HEK293T (cell line): ENCODE results near the gene FARP1.

Source experiments
- CTCF ChIA-PET: fragments of 350-600 bp; formaldehyde crosslinking; extraction: SDS; loops from one replicate; lab custom pipeline; 2021; ENCODE audit warnings: antibody characterized with exemption, inconsistent platforms; lab: Yijun Ruan, JAX
- POLR2A ChIA-PET: fragments of 350-600 bp; formaldehyde crosslinking; extraction: SDS; loops from one replicate; lab custom pipeline; 2020; ENCODE audit warnings: antibody characterized with exemption, inconsistent platforms; lab: Yijun Ruan, JAX
- DNase-seq: peaks from one replicate; pipeline ENCODE4 v3.0.0; 2012; ENCODE audit warnings: mixed read lengths; ENCODE audit errors: extremely low spot score
- ARNT ChIP-seq: fragments of 450-650 bp; IDR thresholded peaks from 2 replicates; pipeline ENCODE4 v1.6.1; 2017; ENCODE audit warnings: mild to moderate bottlenecking
- BHLHE40 ChIP-seq: fragments of 450-650 bp; IDR thresholded peaks from 2 replicates; pipeline ENCODE4 v1.6.1; 2016; ENCODE audit warnings: mild to moderate bottlenecking, moderate library complexity, borderline replicate concordance
- CTBP1 ChIP-seq: fragments of 450-650 bp; IDR thresholded peaks from 2 replicates; pipeline ENCODE4 v1.6.1; 2016; ENCODE audit warnings: borderline replicate concordance
- ELF4 ChIP-seq: fragments of 450-650 bp; IDR thresholded peaks from 2 replicates; pipeline ENCODE4 v1.6.1; 2017; ENCODE audit warnings: antibody characterized with exemption
- FOXA1 ChIP-seq: fragments of 450-650 bp; IDR thresholded peaks from 2 replicates; pipeline ENCODE4 v1.6.1; 2016; ENCODE audit warnings: mild to moderate bottlenecking
- FOXK2 ChIP-seq: fragments of 450-650 bp; IDR thresholded peaks from 2 replicates; pipeline ENCODE4 v1.6.1; 2016; ENCODE audit warnings: mild to moderate bottlenecking
- FOXM1 ChIP-seq: fragments of 450-650 bp; IDR thresholded peaks from 2 replicates; pipeline ENCODE4 v1.6.1; 2017; ENCODE audit warnings: mild to moderate bottlenecking, borderline replicate concordance
- HDGF ChIP-seq: fragments of 450-650 bp; IDR thresholded peaks from 2 replicates; pipeline ENCODE4 v1.6.1; 2017; ENCODE audit warnings: antibody characterized with exemption, borderline replicate concordance
- L3MBTL2 ChIP-seq: fragments of 450-650 bp; conservative IDR thresholded peaks from 2 replicates; pipeline ENCODE4 v1.6.1; 2016; ENCODE audit warnings: mild to moderate bottlenecking
- LEF1 ChIP-seq: fragments of 450-650 bp; IDR thresholded peaks from 2 replicates; pipeline ENCODE4 v1.6.1; 2017; ENCODE audit warnings: mild to moderate bottlenecking, borderline replicate concordance
- NFRKB ChIP-seq: fragments of 450-650 bp; IDR thresholded peaks from 2 replicates; pipeline ENCODE4 v1.6.1; 2016; ENCODE audit warnings: mild to moderate bottlenecking, moderate library complexity
- PKNOX1 ChIP-seq: fragments of 450-650 bp; IDR thresholded peaks from 2 replicates; pipeline ENCODE4 v1.6.1; 2016
- SP1 ChIP-seq: fragments of 450-650 bp; IDR thresholded peaks from 2 replicates; pipeline ENCODE4 v1.6.1; 2017
- SUZ12 ChIP-seq: fragments of 450-650 bp; IDR thresholded peaks from 2 replicates; pipeline ENCODE4 v1.6.1; 2016; ENCODE audit warnings: mild to moderate bottlenecking
- TARDBP ChIP-seq: fragments of 450-650 bp; IDR thresholded peaks from 2 replicates; pipeline ENCODE4 v1.6.1; 2016
- ZNF384 ChIP-seq: fragments of 450-650 bp; IDR thresholded peaks from 2 replicates; pipeline ENCODE4 v1.6.1; 2016

Gene FARP1

DNA sequence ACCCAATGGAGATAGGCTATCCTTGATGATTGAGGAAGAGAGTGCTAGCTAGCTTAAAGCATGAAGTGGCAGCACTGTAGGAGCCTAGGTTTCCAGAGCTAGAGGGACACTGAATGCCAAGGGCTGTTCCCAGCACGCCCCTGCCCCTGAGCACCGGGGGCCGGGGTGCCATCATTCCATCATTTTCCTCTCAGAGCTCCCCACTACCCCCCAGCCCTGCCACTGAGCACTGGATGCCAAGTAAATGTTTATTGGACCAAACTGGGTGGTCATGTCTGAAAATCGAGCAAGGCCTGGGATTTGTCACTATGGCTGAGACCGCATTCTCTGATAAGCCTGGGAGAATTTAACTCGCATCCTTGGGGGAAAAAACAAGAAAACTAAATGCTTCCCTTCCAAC, 291.2 kb downstream of the FARP1 start:
- TF ChIP-seq HDGF (no peak), PKNOX1 (no peak), FOXA1 (no peak), ARNT (no peak), ZNF384 (no peak)
- CTCF ChIA-PET: no interaction called here
- DNase-seq: no peak
- POLR2A ChIA-PET: no interaction called here

- POLR2A ChIA-PET: no interaction called here
- TF ChIP-seq FOXM1: no peak
- no peak for TF ChIP-seq SUZ12
- no peak for TF ChIP-seq PKNOX1
- no peak for TF ChIP-seq SP1
- TF ChIP-seq HDGF: no peak
- TF ChIP-seq ARNT: no peak
- TF ChIP-seq CTBP1: no peak
- TF ChIP-seq FOXK2: no peak
- no peak for TF ChIP-seq NFRKB
- TF ChIP-seq ZNF384: no peak
- no peak for TF ChIP-seq ELF4
- TF ChIP-seq L3MBTL2: no peak
- TF ChIP-seq FOXA1: no peak
- TF ChIP-seq LEF1: no peak
- no peak for TF ChIP-seq TARDBP
- no peak for TF ChIP-seq BHLHE40
- no peak for DNase-seq
- CTCF ChIA-PET: no interaction called here
Observed at GRCh38 chr13:98435376-98435775, 292.5 kb downstream of the FARP1 start.

DNA sequence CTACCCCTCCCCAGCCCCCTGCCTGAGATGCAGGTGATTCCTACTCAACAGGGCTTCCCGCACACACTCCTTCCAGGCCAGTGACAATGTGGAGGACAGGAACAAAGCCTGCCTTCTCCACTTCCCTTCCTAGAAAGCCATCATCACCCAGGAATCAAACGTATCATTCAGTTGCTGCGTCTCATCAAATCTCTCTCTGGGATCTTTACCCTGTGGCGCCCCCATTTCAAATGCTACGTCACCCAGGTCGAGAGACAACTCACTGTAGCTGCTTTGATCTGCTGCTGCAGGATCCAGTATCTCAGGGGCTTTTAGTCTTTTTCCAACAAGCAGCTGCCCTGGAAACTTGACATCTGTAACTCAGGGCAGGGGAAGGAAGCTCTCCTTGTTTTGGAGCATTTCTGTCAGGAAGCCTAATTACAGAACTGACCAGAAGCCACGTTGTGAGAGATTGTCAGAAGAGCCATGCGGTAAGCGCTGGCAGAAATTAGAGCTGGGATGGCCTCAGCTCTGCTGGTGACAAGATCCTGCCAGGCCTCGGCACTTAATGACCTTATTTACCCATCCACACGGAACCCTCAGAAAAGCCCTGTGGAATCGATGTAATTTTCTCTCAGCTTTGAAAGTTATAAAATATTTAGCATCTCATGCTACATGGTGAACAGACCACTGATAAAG, 293.5 kb downstream of the FARP1 start:
- no peak for DNase-seq
- POLR2A ChIA-PET: no interaction called here
- TF ChIP-seq FOXK2: no peak
- no peak for TF ChIP-seq ARNT
- no peak for TF ChIP-seq FOXA1
- TF ChIP-seq CTBP1: no peak
- no peak for TF ChIP-seq TARDBP
- CTCF ChIA-PET: no interaction called here

- TF ChIP-seq ZNF384: no peak
- no peak for TF ChIP-seq FOXA1
- TF ChIP-seq L3MBTL2: no peak
- no peak for TF ChIP-seq ARNT
- no peak for TF ChIP-seq SP1
- TF ChIP-seq FOXM1: no peak
- no peak for TF ChIP-seq ELF4
- TF ChIP-seq FOXK2: no peak
- TF ChIP-seq HDGF: no peak
- no peak for TF ChIP-seq CTBP1
- TF ChIP-seq BHLHE40: no peak
- POLR2A ChIA-PET: no interaction called here
- CTCF ChIA-PET: no interaction called here
- DNase-seq: no peak
Observed at GRCh38 chr13:98438246-98439125, 295.6 kb downstream of the FARP1 start.

GRCh38 chr13:98439126-98439828, 296.4 kb downstream of the FARP1 start:
- TF ChIP-seq ELF4 (no peak), FOXM1 (no peak)
- no peak for DNase-seq
- CTCF ChIA-PET: no interaction called here
- POLR2A ChIA-PET: no interaction called here

- CTCF ChIA-PET: no interaction called here
- TF ChIP-seq SUZ12: no peak
- TF ChIP-seq FOXA1: no peak
- no peak for TF ChIP-seq ARNT
- no peak for TF ChIP-seq L3MBTL2
- no peak for TF ChIP-seq CTBP1
- TF ChIP-seq SP1: no peak
- TF ChIP-seq BHLHE40: no peak
- TF ChIP-seq TARDBP: no peak
- TF ChIP-seq ELF4: no peak
- TF ChIP-seq FOXK2: no peak
- no peak for TF ChIP-seq ZNF384
Observed at GRCh38 chr13:98439896-98440295, 297.0 kb downstream of the FARP1 start.

More at GRCh38 chr13:98439896-98440295, 297.0 kb downstream of the FARP1 start:
- POLR2A ChIA-PET: no interaction called here
- DNase-seq: no peak
